MM.1S (cell line): ENCODE measurements around the gene AFF4.
"Not testable (repeated sequence)": the region's sequence is repeated elsewhere in the genome, so short reads cannot be mapped to it uniquely, and the experiment has no call there.

Experiments used
- DNase-seq: peaks from one replicate; pipeline ENCODE4 v3.0.0-alpha.2; 2015
- H2AFZ ChIP-seq: fragments of 300-600 bp; sonication (generic); 2 replicates; pipeline ENCODE4 v1.6.0; 2016; ENCODE audit warnings: antibody characterized with exemption, low read length
- H3F3A ChIP-seq: fragments of 300-600 bp; sonication (generic); 2 replicates; pipeline ENCODE4 v1.6.1; 2016; ENCODE audit warnings: mild to moderate bottlenecking, antibody characterized with exemption, low read length, moderate library complexity, mixed read lengths; ENCODE audit not compliant: insufficient read depth
- H3K27ac ChIP-seq: fragments of 300-600 bp; sonication (generic); 2 replicates; pipeline ENCODE4 v1.5.1; 2016; ENCODE audit warnings: mild to moderate bottlenecking, low read length
- H3K27me3 ChIP-seq: fragments of 300-600 bp; sonication (generic); replicated peaks from 2 replicates; pipeline ENCODE4 v1.6.0; 2016; ENCODE audit warnings: low read length; ENCODE audit not compliant: insufficient read depth
- H3K36me3 ChIP-seq: fragments of 300-600 bp; sonication (generic); replicated peaks from 2 replicates; pipeline ENCODE4 v1.6.1; 2016; ENCODE audit warnings: mild to moderate bottlenecking, low read length, mixed read lengths; ENCODE audit not compliant: insufficient read depth
- H3K4me1 ChIP-seq: fragments of 300-600 bp; sonication (generic); 2 replicates; pipeline ENCODE4 v1.6.1; 2016; ENCODE audit warnings: low read length, mixed read lengths
- H3K4me2 ChIP-seq: fragments of 300-600 bp; sonication (generic); 2 replicates; pipeline ENCODE4 v1.6.0; 2016; ENCODE audit warnings: low read depth, low read length
- H3K4me3 ChIP-seq: fragments of 300-600 bp; sonication (generic); 2 replicates; pipeline ENCODE4 v1.5.1; 2016; ENCODE audit warnings: low read length, mixed read lengths
- H3K79me2 ChIP-seq: fragments of 300-600 bp; sonication (generic); 2 replicates; pipeline ENCODE4 v1.6.1; 2016; ENCODE audit warnings: mixed run types, low read length, mixed read lengths
- H3K9ac ChIP-seq: fragments of 300-600 bp; sonication (generic); 2 replicates; pipeline ENCODE4 v1.6.1; 2016; ENCODE audit warnings: low read length, mixed read lengths
- H3K9me2 ChIP-seq: fragments of 300-600 bp; sonication (generic); replicated peaks from 2 replicates; pipeline ENCODE4 v1.6.1; 2016; ENCODE audit warnings: mild to moderate bottlenecking, low read length, mixed read lengths; ENCODE audit not compliant: insufficient read depth
- H3K9me3 ChIP-seq: fragments of 300-600 bp; sonication (generic); replicated peaks from 2 replicates; pipeline ENCODE4 v1.6.1; 2016; ENCODE audit warnings: mild to moderate bottlenecking, low read length, mixed read lengths; ENCODE audit not compliant: insufficient read depth
- H4K20me1 ChIP-seq: fragments of 300-600 bp; sonication (generic); 2 replicates; pipeline ENCODE4 v1.6.1; 2016; ENCODE audit warnings: mild to moderate bottlenecking, low read length, moderate library complexity, mixed read lengths; ENCODE audit not compliant: insufficient read depth
- CTCF ChIP-seq: fragments of 300-600 bp; sonication (generic); IDR thresholded peaks from 2 replicates; pipeline ENCODE4 v1.5.1; 2016; ENCODE audit warnings: antibody characterized with exemption, low read length, mixed read lengths
- EZH2 ChIP-seq: fragments of 300-600 bp; sonication (generic); optimal IDR thresholded peaks from 2 replicates; pipeline ENCODE3; 2017; ENCODE audit warnings: low read depth, mild to moderate bottlenecking, antibody characterized with exemption, low read length, mixed read lengths
- EZH2phosphoT487 ChIP-seq: fragments of 300-600 bp; sonication (generic); IDR thresholded peaks from 2 replicates; pipeline ENCODE4 v1.6.1; 2018; ENCODE audit warnings: antibody characterized with exemption, low read length

AFF4 gene

GRCh38 chr5:132965120-132965519, 1.7 kb upstream of the AFF4 start:
- Histone ChIP-seq H3K36me3 (no peaks in the 10 kb centered on the region), H3K9ac (no peak overlapping the region), H4K20me1 (no peaks in the 10 kb centered on the region), H3K27ac (no peak overlapping the region), H3K9me3 (no peaks in the 10 kb centered on the region), H3K4me3 (no peak overlapping the region), H2AFZ (no peak overlapping the region), H3K9me2 (no peaks in the 10 kb centered on the region), H3F3A (no peaks in the 10 kb centered on the region), H3K4me2 (no peak overlapping the region), H3K79me2 (peaks cover 32% of the 10 kb centered on the region), H3K4me1 (0 out of 2 replicates have a peak, but pooled peaks cover 3% of the 10 kb centered on the region), H3K27me3 (no peaks in the 10 kb centered on the region)
- DNase-seq = no peak
- no peak for TF ChIP-seq EZH2
- no peak for TF ChIP-seq CTCF
- no peak for TF ChIP-seq EZH2phosphoT487

- Histone ChIP-seq H3K79me2 (peaks cover 58% of the 10 kb centered on the region), H3K4me3 (peak overlapping the region; percentile 70), H3K9ac (peak overlapping the region; percentile 91), H3K4me2 (peak overlapping the region; percentile 78), H3K9me3 (no peaks in the 10 kb centered on the region), H4K20me1 (0 out of 2 replicates have a peak, but pooled peaks cover 6% of the 10 kb centered on the region), H3K4me1 (0 out of 2 replicates have a peak, but pooled peaks cover 3% of the 10 kb centered on the region), H3K27me3 (no peaks in the 10 kb centered on the region), H3F3A (no peaks in the 10 kb centered on the region), H3K36me3 (no peaks in the 10 kb centered on the region), H2AFZ (peak overlapping the region; percentile 84), H3K9me2 (no peaks in the 10 kb centered on the region), H3K27ac (peak overlapping the region; percentile 85; the same call in 1 of the 2 replicates)
- peak; percentile 15 for DNase-seq
- TF ChIP-seq EZH2 (no peak), CTCF (no peak), EZH2phosphoT487 (no peak)
Observed at GRCh38 chr5:132962429-132963021, 909 bp downstream of the AFF4 start.

DNA sequence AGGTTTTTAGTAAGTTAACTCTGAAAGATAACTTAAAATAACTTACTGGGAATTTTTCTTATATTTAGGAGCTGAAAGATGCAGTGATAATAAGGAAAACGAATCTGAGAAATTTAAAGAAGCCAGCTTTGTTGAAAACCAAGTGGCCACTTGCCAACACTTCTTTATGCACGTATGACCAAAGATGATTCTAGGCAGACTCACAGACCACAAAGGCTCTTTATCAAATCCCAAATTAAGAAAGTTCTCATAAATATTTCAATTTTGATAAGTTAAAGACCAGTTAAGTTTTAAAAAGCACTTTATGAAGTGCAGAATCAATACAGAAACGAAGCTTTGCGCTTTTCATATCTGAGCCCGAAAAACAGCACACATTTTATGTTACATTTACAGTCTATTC, 1.5 kb downstream of the AFF4 start:
- Histone ChIP-seq H3K27ac (no peak overlapping the region), H3K4me1 (0 out of 2 replicates have a peak, but pooled peaks cover 3% of the 10 kb centered on the region), H3K4me2 (peak overlapping the region; percentile 78), H2AFZ (no peak overlapping the region), H4K20me1 (0 out of 2 replicates have a peak, but pooled peaks cover 6% of the 10 kb centered on the region), H3K4me3 (peak overlapping the region; percentile 70), H3K9ac (peak overlapping the region; percentile 91), H3K27me3 (no peaks in the 10 kb centered on the region), H3K79me2 (peaks cover 64% of the 10 kb centered on the region), H3K36me3 (no peaks in the 10 kb centered on the region), H3K9me2 (no peaks in the 10 kb centered on the region), H3F3A (no peaks in the 10 kb centered on the region), H3K9me3 (no peaks in the 10 kb centered on the region)
- TF ChIP-seq EZH2 (no peak), EZH2phosphoT487 (no peak), CTCF (no peak)
- no peak for DNase-seq

GRCh38 chr5:132961123-132961815, 2.2 kb downstream of the AFF4 start:
- not testable (repeated sequence) for DNase-seq, H3K9me3 ChIP-seq, H3K27me3 ChIP-seq, H3K4me1 ChIP-seq, H4K20me1 ChIP-seq, H3K9me2 ChIP-seq, H3K36me3 ChIP-seq, H3K27ac ChIP-seq, H2AFZ ChIP-seq, H3F3A ChIP-seq
- peak overlapping the region; percentile 91; the same call in 1 of the 2 replicates for H3K9ac ChIP-seq
- H3K79me2 ChIP-seq = peaks cover 70% of the 10 kb centered on the region
- peak overlapping the region; percentile 70; the same call in 1 of the 2 replicates for H3K4me3 ChIP-seq
- H3K4me2 ChIP-seq = peak overlapping the region; percentile 78

DNA sequence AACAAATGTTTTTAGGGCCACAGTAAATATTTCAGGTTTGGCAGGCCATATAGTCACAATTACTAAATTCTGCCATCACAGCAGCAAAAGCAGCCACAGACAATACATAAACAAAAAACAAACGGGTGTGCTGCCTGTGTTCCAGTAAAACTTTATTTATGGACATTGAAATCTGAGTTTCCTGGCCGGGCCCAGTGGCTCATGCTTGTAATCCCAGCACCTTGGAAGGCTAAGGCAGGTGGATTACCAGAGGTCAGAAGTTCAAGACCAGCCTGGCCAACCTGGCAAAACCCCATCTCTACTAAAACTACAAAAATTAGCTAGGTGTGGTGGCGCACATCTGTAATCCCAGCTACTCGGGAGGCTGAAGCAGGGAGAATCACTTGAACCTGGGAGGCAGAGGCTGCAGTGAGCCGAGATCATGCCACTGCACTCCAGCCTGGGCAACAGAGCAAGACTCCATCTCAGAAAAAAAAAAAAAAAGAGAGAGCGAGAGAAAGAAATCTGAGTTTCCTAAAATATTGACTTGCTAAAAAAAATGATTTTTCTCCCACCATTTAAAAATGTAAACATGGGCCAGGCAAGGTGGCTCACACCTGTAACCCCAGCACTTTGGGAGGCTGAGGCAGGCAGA, 7.2 kb downstream of the AFF4 start:
- H3K27me3 ChIP-seq, H3K4me2 ChIP-seq, H2AFZ ChIP-seq, H3K9me3 ChIP-seq, H3K9ac ChIP-seq, H3K4me3 ChIP-seq, H3F3A ChIP-seq, DNase-seq, H3K4me1 ChIP-seq, H3K36me3 ChIP-seq, H3K27ac ChIP-seq, H4K20me1 ChIP-seq, H3K9me2 ChIP-seq: not testable (repeated sequence)
- peaks cover 94% of the 10 kb centered on the region for H3K79me2 ChIP-seq
